Duodenal mucosa (tissue), 2 donors: ENCODE data around the gene ARID5B.

ENCODE experiments used
- H3K27ac ChIP-seq: one replicate; pipeline ENCODE4 v1.7.0; 2013; ENCODE audit warnings: low read depth, low read length
- H3K27me3 ChIP-seq, 2 donors: one replicate each; pipeline ENCODE4 v1.7.0; 2013; ENCODE audit warnings: low read length in 2 of 2, control low read depth in 1 of 2; ENCODE audit not compliant: insufficient read depth in 2 of 2, control insufficient read depth in 1 of 2
- H3K36me3 ChIP-seq, 2 donors: one replicate each; pipeline ENCODE4 v1.7.0; 2013; ENCODE audit warnings: low read length in 2 of 2, control low read depth in 1 of 2; ENCODE audit not compliant: insufficient read depth in 2 of 2, control insufficient read depth in 1 of 2
- H3K4me1 ChIP-seq, 2 donors: one replicate each; pipeline ENCODE4 v1.7.0; 2013; ENCODE audit warnings: low read length in 2 of 2, control low read depth in 1 of 2; ENCODE audit not compliant: insufficient read depth in 2 of 2, control insufficient read depth in 1 of 2
- H3K4me3 ChIP-seq, 2 donors: one replicate each; pipeline ENCODE4 v1.7.0; 2013; ENCODE audit warnings: low read length in 2 of 2, low read depth in 1 of 2
- H3K9ac ChIP-seq, 2 donors: one replicate each; pipeline ENCODE4 v1.7.0; 2013; ENCODE audit warnings: low read length in 2 of 2, low read depth in 1 of 2
- H3K9me3 ChIP-seq, 2 donors: one replicate each; pipeline ENCODE4 v1.7.0; 2013; ENCODE audit warnings: low read length in 2 of 2, control low read depth in 1 of 2; ENCODE audit not compliant: control insufficient read depth in 1 of 2

ARID5B gene

DNA sequence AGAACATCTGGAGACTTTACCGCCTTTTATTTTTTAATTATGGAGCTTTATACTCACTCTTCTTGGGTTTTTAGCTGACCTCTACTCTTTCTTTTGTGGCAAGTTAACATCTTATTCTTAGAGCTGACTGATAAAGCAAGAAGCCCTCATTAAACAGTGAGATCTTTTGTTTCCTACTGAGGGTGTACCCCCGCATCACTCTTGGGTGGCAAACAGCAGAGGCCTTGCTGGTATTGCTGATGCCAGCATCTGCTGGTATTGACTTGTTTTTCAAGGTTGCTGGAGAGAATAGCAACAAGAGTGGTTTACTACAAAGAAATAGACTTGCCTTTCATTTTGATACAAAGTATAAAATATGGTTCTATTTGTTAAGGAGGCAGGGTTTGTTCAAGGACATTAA, 154.7 kb downstream of the ARID5B start:
- Histone ChIP-seq H3K27me3 (no peaks in the 10 kb centered on the region), H3K9ac (no peak overlapping the region), H3K4me3 (no peak overlapping the region), H3K4me1 (peaks cover 34 to 62% of the 10 kb centered on the region in 2 donors), H3K27ac (no peak overlapping the region), H3K36me3 (peaks cover 19 to 21% of the 10 kb centered on the region in 2 donors), H3K9me3 (no peaks in the 10 kb centered on the region)

DNA sequence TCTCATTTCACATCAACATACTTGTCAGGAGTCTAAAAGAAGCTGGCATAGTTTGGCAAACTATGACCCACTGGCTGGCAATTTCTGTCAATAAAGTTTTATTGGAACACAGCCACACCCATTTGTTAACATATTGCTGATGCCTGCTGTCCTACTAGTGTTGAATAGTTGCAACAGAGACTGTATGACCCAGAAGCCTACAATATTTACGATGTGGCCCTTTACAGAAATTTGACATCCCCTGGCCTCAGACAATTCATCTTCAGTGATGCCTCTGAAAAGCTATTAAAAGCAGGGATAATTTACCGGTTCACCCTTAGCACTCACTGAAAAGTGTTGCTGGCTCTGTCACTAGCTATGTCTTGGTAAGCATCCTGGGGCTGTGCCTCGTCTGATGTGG, 155.2 kb downstream of the ARID5B start:
- peak overlapping the region; percentile 41 for H3K27ac ChIP-seq
- peak overlapping the region in 1 of 2 donors; percentile 10 for H3K4me3 ChIP-seq
- peaks cover 34 to 66% of the 10 kb centered on the region in 2 donors for H3K4me1 ChIP-seq
- H3K36me3 ChIP-seq = peaks cover 19 to 23% of the 10 kb centered on the region in 2 donors
- H3K27me3 ChIP-seq = no peaks in the 10 kb centered on the region
- no peak overlapping the region for H3K9ac ChIP-seq
- H3K9me3 ChIP-seq = no peaks in the 10 kb centered on the region

DNA sequence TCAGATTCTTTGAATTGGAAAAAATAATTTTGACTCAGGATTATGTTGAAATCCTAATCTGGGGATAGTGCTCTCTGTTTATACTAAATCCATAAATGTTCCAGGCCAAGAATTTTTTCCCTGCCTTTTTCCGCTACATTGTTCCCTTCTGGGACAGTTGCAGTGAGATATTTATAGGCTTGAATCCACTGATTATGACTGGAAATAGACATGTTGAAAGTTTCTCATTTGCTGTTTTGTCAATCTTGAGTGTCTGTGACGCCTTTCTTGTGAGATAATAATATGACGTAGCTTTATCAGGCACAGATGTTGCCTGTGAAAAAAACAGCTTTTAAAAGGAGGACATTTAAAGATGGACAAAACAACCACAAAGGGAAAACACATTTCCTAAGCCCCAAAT, 155.9 kb downstream of the ARID5B start:
- Histone ChIP-seq H3K4me3 (no peak overlapping the region), H3K9me3 (no peaks in the 10 kb centered on the region), H3K4me1 (peaks cover 34 to 68% of the 10 kb centered on the region in 2 donors), H3K36me3 (peaks cover 14 to 17% of the 10 kb centered on the region in 2 donors), H3K9ac (no peak overlapping the region), H3K27ac (peak overlapping the region; percentile 60), H3K27me3 (no peaks in the 10 kb centered on the region)

DNA sequence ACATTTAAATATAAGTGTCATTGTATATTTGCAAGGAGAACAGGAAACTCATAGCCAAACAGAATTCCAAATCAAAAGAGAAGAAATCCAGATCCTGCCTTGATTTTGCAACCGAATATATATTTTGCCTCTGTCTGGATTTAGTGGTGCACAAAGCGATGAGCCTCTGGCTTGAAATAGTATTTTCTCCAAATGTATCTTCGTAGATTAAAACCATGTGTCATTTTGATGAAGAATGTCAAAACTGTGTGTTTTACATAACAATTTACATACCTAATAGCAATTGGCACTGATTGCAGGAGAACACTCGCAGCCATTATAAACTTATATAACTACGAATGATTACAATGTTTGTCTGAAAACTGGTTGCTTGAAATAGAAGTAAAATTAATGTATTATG, 156.4 kb downstream of the ARID5B start:
- peaks cover 9 to 14% of the 10 kb centered on the region in 2 donors for H3K36me3 ChIP-seq
- H3K4me3 ChIP-seq = peak overlapping the region in 1 of 2 donors; percentile 15
- H3K9me3 ChIP-seq = no peaks in the 10 kb centered on the region
- peak overlapping the region; percentile 60 for H3K27ac ChIP-seq
- no peaks in the 10 kb centered on the region for H3K27me3 ChIP-seq
- H3K4me1 ChIP-seq = peaks cover 34 to 65% of the 10 kb centered on the region in 2 donors
- no peak overlapping the region for H3K9ac ChIP-seq

DNA sequence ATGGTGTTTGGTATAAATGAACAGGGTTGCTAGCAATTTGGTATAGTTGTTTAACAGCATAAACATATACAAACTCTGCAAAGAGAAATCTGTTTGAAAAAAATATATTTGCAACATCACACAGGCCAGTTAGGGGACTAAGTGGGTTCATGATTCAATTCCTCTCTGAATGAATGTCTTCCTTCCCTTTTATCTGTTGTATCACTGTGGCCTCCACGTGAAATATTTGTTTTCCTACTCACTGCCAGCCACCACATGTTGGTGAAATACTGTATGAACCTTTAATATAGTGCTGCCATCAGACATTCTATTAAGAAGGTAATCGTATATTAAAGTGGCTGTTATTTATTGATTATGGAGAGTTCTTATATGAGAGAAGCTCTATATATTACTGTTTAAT, 157.0 kb downstream of the ARID5B start:
- H3K4me1 ChIP-seq = peaks cover 34 to 59% of the 10 kb centered on the region in 2 donors
- H3K4me3 ChIP-seq = peak overlapping the region in 1 of 2 donors; percentile 39
- no peaks in the 10 kb centered on the region for H3K9me3 ChIP-seq
- H3K27me3 ChIP-seq = no peaks in the 10 kb centered on the region
- H3K9ac ChIP-seq = no peak overlapping the region
- peaks cover 5 to 11% of the 10 kb centered on the region in 2 donors for H3K36me3 ChIP-seq
- H3K27ac ChIP-seq = no peak overlapping the region

DNA sequence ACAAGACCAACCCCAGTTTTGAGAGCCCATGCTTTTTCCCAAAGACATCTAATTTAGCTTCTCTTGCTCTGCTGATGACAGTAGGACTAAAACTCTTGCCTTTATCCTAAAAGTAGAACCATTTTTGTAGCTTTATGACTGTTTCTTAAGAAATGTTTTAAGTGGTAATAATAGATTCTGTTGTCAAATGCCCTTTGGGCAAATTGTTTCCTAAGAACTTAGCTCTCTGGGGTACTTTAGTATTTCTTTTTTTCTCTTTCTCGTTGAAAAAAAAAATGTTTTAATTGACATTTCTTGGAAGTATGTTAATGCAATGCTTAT, 157.4 kb downstream of the ARID5B start:
- H3K27ac ChIP-seq = no peak overlapping the region
- peak overlapping the region in 1 of 2 donors; percentile 39 for H3K4me3 ChIP-seq
- no peaks in the 10 kb centered on the region for H3K9me3 ChIP-seq
- H3K27me3 ChIP-seq = no peaks in the 10 kb centered on the region
- H3K4me1 ChIP-seq = peaks cover 34 to 55% of the 10 kb centered on the region in 2 donors
- no peak overlapping the region for H3K9ac ChIP-seq
- peaks cover 8 to 14% of the 10 kb centered on the region in 2 donors for H3K36me3 ChIP-seq

DNA sequence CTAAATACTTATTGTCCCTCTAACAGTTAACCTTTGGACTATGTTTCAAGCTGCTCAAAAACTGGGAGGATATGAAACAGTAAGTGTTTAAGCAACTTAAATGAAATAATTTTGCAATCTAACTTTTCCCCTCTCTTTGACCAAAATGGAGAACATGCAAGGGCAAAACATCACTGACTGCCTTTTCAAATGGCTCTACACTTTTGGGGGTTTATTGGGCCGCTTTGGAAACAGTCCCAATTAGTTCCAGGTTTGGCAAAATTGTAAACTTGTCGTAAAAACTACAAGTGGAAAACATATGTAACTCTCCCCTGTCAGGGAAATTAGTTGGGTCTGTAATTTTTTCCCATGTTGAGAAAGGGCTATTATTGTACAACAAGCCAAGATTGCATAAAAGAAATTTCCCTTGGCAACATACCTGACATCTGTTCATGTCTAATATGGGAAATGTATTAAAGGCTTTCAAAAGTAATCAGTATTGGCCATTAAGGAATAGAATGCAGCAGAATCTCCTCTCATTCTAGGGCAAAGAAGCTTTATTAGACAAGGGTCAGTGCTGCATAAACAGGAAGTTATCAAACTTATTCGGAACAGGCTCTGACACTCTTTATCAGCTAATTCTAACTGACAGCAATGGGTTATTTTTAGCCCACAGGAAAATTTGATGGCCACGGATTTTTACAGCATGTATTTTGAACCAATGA, 157.9 kb downstream of the ARID5B start:
- Histone ChIP-seq H3K27ac (no peak overlapping the region), H3K27me3 (no peaks in the 10 kb centered on the region), H3K9me3 (no peaks in the 10 kb centered on the region), H3K9ac (no peak overlapping the region), H3K36me3 (peaks cover 12 to 20% of the 10 kb centered on the region in 2 donors), H3K4me1 (peaks cover 30 to 50% of the 10 kb centered on the region in 2 donors), H3K4me3 (peak overlapping the region; percentile 7 to 39)

DNA sequence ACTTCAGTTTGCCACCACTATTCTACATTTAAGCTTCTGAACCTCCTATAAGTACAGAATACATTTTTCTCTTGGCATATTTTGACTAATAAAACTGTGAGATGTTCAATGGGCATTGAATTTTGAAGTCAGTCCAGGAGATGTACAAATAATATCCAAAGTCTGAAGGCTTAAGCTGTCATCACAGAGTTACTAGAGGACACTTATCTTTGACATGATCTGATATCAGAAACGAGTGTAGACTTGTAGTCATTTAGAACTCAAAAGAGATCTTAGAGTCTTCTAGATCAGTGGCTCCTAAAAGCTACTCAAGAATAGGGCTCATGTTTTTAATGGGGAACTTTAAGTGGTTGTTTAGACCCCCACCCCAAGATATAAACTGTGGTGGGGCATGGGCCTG, 160.5 kb downstream of the ARID5B start:
- Histone ChIP-seq H3K9ac (no peak overlapping the region), H3K4me1 (peaks cover 20 to 38% of the 10 kb centered on the region in 2 donors), H3K4me3 (no peak overlapping the region), H3K36me3 (peaks cover 25 to 36% of the 10 kb centered on the region in 2 donors), H3K9me3 (no peaks in the 10 kb centered on the region), H3K27ac (no peak overlapping the region), H3K27me3 (no peaks in the 10 kb centered on the region)

DNA sequence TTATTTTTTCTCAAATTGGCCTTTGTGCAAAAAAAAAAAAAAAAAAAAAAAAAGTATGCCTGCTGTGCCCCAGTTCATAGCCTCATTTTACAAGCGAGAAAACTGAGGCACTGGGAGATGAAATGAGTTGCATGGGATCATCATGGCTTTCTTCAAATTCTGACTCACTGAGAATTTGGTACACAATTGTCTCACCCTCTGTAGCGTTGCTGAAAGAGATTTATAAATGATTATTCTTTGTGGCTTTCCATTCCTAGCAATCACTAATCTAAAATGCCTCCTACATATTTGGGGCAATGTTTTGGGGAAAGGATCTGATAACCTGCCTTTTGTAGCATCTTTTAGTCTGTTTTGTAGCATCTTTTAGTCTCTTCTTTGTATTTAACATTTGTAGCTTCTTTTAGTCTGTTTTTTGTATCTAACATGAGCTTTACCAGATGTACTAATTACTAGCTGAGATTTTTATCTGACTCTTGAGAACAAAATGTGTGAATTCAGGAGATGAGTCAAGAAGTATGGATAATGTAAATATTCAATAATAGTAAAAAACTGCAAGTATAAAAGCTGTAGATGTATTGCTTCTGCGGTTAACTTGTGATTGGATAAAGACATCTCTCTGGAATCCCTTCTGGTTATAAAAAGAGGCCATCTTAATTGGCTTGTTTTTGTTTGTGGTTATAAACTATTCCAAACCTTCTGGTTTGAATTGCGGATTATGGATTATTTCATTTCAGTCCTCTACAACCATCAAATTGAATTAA, 161.4 kb downstream of the ARID5B start:
- peaks cover 25 to 42% of the 10 kb centered on the region in 2 donors for H3K36me3 ChIP-seq
- no peak overlapping the region for H3K4me3 ChIP-seq
- H3K27ac ChIP-seq = no peak overlapping the region
- peaks cover 16 to 29% of the 10 kb centered on the region in 2 donors for H3K4me1 ChIP-seq
- H3K9ac ChIP-seq = no peak overlapping the region
- H3K9me3 ChIP-seq = no peaks in the 10 kb centered on the region
- H3K27me3 ChIP-seq = no peaks in the 10 kb centered on the region

DNA sequence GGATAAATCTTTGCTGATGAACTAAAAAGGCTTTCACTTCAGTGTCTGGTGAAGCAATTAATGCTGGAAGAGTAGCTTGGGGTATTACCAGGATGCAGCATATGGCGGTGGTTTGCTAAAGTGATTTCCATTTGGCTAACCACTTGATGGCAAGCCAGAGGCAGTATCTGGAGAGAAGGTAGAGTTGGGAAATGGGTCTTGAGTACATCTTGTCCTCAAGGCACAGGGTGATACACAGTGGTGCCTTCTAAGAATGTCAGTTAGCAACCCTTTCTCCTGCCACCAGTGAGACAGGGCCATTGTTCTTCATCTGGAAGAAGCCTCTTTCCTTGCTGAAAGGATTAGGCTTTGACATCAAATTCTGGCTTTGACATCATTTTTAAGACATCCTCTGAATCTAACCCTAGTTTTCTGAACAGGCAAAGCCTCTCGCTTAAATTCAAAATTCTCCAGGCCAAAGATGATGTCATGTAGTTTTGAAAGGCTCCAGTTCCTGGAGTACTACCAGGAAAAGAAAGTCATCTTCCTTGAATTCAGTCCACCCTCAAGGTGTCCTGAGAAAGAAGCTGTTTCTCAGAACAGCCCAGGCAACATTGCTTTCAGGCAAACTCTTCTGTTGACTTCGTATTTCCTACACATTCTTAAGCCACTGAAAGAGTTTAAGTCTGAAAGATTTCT, 162.4 kb downstream of the ARID5B start:
- H3K9me3 ChIP-seq = no peaks in the 10 kb centered on the region
- H3K36me3 ChIP-seq = peaks cover 21 to 42% of the 10 kb centered on the region in 2 donors
- H3K27me3 ChIP-seq = no peaks in the 10 kb centered on the region
- H3K4me1 ChIP-seq = peaks cover 6 to 19% of the 10 kb centered on the region in 2 donors
- H3K4me3 ChIP-seq = no peak overlapping the region
- H3K9ac ChIP-seq = no peak overlapping the region
- H3K27ac ChIP-seq = no peak overlapping the region
